K562 (cell line): ENCODE measurements around the gene VIPR1. TPM values are rescaled to one million over a fixed set of nuclear protein-coding genes. Genes with fewer than 3 reads are reported as not detected.

ENCODE experiments used
- BCL6 ChIP-seq: fragments of 250-450 bp; sonication (Bioruptor Pico); IDR thresholded peaks from 2 replicates; pipeline ENCODE4 v1.4.0; 2020
- BRF2 ChIP-seq: IDR thresholded peaks from 3 replicates; pipeline ENCODE4 v1.6.1; 2011; ENCODE audit warnings: borderline replicate concordance, mild to moderate bottlenecking; ENCODE audit not compliant: insufficient read length, insufficient read depth
- CSDE1 ChIP-seq, 2 experiments: fragments of 450-650 bp; IDR thresholded peaks; 2 replicates each; pipeline ENCODE4 v1.6.1; 2016; ENCODE audit warnings: mild to moderate bottlenecking in 1 of 2
- E2F5 ChIP-seq: sonication (generic); formaldehyde crosslinking; IDR thresholded peaks from 2 replicates; pipeline ENCODE4 v1.8.0; 2022; ENCODE audit warnings: mild to moderate bottlenecking, missing genetic modification reagents
- E2F8 ChIP-seq: fragments of 450-650 bp; IDR thresholded peaks from 2 replicates; pipeline ENCODE4 v1.7.1; 2018; ENCODE audit warnings: mild to moderate bottlenecking, low read depth; ENCODE audit not compliant: partially characterized antibody
- ELK1 ChIP-seq: sonication (generic); formaldehyde crosslinking; IDR thresholded peaks from 2 replicates; pipeline ENCODE4 v1.8.1; 2022; ENCODE audit warnings: missing genetic modification reagents
- GMEB1 ChIP-seq: fragments of 250-450 bp; sonication (Bioruptor Pico); IDR thresholded peaks from 2 replicates; pipeline ENCODE4 v1.4.0; 2020; ENCODE audit warnings: mild to moderate bottlenecking
- HMGN3 ChIP-seq: IDR thresholded peaks from 2 replicates; pipeline ENCODE4 v1.6.1; 2011; ENCODE audit warnings: borderline replicate concordance, low read depth, mild to moderate bottlenecking, mixed read lengths, low read length; ENCODE audit not compliant: insufficient read length; ENCODE audit errors: extremely low read depth
- HMGXB4 ChIP-seq: sonication (generic); formaldehyde crosslinking; IDR thresholded peaks from 2 replicates; pipeline ENCODE4 v1.8.1; 2023; ENCODE audit warnings: mild to moderate bottlenecking, missing genetic modification reagents
- MTA2 ChIP-seq: fragments of 450-650 bp; IDR thresholded peaks from 2 replicates; pipeline ENCODE4 v1.6.1; 2016; ENCODE audit warnings: low read depth
- NFATC3 ChIP-seq: fragments of 450-650 bp; IDR thresholded peaks from 2 replicates; pipeline ENCODE4 v1.6.1; 2017; ENCODE audit warnings: mild to moderate bottlenecking
- NFIC ChIP-seq: fragments of 450-650 bp; IDR thresholded peaks from 2 replicates; pipeline ENCODE4 v1.6.1; 2017; ENCODE audit warnings: mild to moderate bottlenecking, inconsistent platforms
- NRF1 ChIP-seq, 2 experiments: fragments of 450-650 bp; IDR thresholded peaks in 1 of 2; conservative IDR thresholded peaks in 1 of 2; 2 replicates each; pipeline ENCODE4 v1.6.1; 2014; ENCODE audit warnings: mild to moderate bottlenecking in 2 of 2
- RFX7 ChIP-seq: fragments of 250-450 bp; sonication (Bioruptor Pico); IDR thresholded peaks from 2 replicates; pipeline ENCODE4 v1.5.1; 2021; ENCODE audit warnings: mild to moderate bottlenecking
- SMC3 ChIP-seq: conservative IDR thresholded peaks from 2 replicates; pipeline ENCODE4 v1.6.1; 2011; ENCODE audit warnings: low read depth, low read length, improper control_type of control experiment; ENCODE audit not compliant: insufficient read depth
- ZKSCAN8 ChIP-seq: fragments of 200-800 bp; sonication (Bioruptor generic); IDR thresholded peaks from 2 replicates; pipeline ENCODE4 v1.6.1; 2016; ENCODE audit warnings: missing genetic modification characterization, missing compliant biosample characterization
- polyA plus RNA-seq, 8 experiments: library from polyadenylated mRNA; depleted of rRNA in 4 of 8; stranded (reverse) in 5 of 8; unstranded in 3 of 8; fragments of >200 nt; fragmentation: Nextera tagmentation in 2 of 8; fragmentation: Illumina TruSeq in 1 of 8; extraction: Ambion mirVana in 2 of 8; extraction: Trizol in 1 of 8; gene quantifications; 2 replicates each; pipeline versions ENCODE4 v1.2.1 to v1.2.3, GENCODE V29; 2011 to 2014; ENCODE audit warnings: inconsistent platforms in 1 of 8, missing spikeins in 1 of 8
- total RNA-seq, 7 experiments: library from RNA; depleted of rRNA in 6 of 7; stranded (reverse); fragments of >200 nt in 6 of 7; fragmentation: Illumina TruSeq in 2 of 7; extraction: Trizol in 2 of 7; gene quantifications; 2 replicates each; pipeline versions ENCODE4 v1.2.1 to v1.2.3, GENCODE V29; 2011 to 2021; ENCODE audit warnings: low replicate concordance in 1 of 7

The VIPR1 gene
- total and polyA plus RNA-seq, 9 of the 15 experiments (the other 6 are each of a cell fraction or from before 2014, with no cell fraction given) = 0.04 to 0.38 (median 0.12) TPM; not detected in 3

- TF ChIP-seq E2F8 = peak; percentile 80
- TF ChIP-seq BCL6 (CRISPR knock-in tag) = no peak
- no peak for TF ChIP-seq RFX7
- TF ChIP-seq MTA2 = peak; percentile 36; the same call in 1 of the 2 replicates
- TF ChIP-seq E2F5 (CRISPR knock-in tag) = peak; percentile 27; the same call in 1 of the 2 replicates
- TF ChIP-seq CSDE1 (IDR thresholded peaks at IDR 0.05) = peak in 1 of 2 experiments; percentile 84; a peak in 2 of 4 replicates
- TF ChIP-seq ZKSCAN8 (CRISPR knock-in tag) = no peak
- peak; percentile 89 for TF ChIP-seq HMGXB4 (CRISPR knock-in tag)
- peak; percentile 95 for TF ChIP-seq HMGN3
- peak; percentile 75 for TF ChIP-seq GMEB1 (CRISPR knock-in tag)
- no peak for TF ChIP-seq ELK1 (CRISPR knock-in tag)
- TF ChIP-seq NRF1 (conservative IDR thresholded peaks at IDR 0.05 in 1 of 2, IDR thresholded peaks at IDR 0.05 in 1 of 2) = peak; percentile 98 to 99
- no peak for TF ChIP-seq BRF2
- TF ChIP-seq NFATC3 = no peak
- peak; percentile 52; the same call in 1 of the 2 replicates for TF ChIP-seq SMC3
- peak; percentile 58 for TF ChIP-seq NFIC
Measured at GRCh38 chr3:42581709-42582473, 79.4 kb downstream of the VIPR1 start, which contains the start of gene SEC22C (continued).
